B cell (primary cell): ENCODE results near the gene KHDC3L. TPM values are rescaled to one million over a fixed set of nuclear protein-coding genes. Genes with fewer than 3 reads are reported as not detected.

ENCODE experiments used
- ATAC-seq: fragments of 200-7000 bp; cut with Tn5 transposase; one replicate; pipeline ENCODE4 v1.10.0; 2021; ENCODE audit warnings: low read depth, mild to moderate bottlenecking, moderate number of reproducible peaks, moderate library complexity
- CTCF ChIA-PET: fragments of 350-600 bp; sonication (Branson Sonifier 250); formaldehyde crosslinking; loops from one replicate; lab custom pipeline; 2021; ENCODE audit warnings: antibody characterized with exemption, inconsistent platforms; lab: Charles Lee
- POLR2A ChIA-PET: fragments of 350-600 bp; sonication (Branson Sonifier 250); formaldehyde crosslinking; loops from one replicate; lab custom pipeline; 2021; ENCODE audit warnings: antibody characterized with exemption; lab: Charles Lee
- DNase-seq: peaks from one replicate; pipeline ENCODE4 v3.0.0; 2013
- H2AFZ ChIP-seq: 2 replicates; pipeline ENCODE4 v1.6.1; 2012; ENCODE audit warnings: mild to moderate bottlenecking, low read depth, low read length; ENCODE audit not compliant: insufficient read depth, poor library complexity, severe bottlenecking
- H3K27ac ChIP-seq, 2 donors: 1 replicate in 1 of 2; 2 replicates in 1 of 2; pipeline ENCODE4 v1.5.1; 2012 to 2013; ENCODE audit warnings: low read length in 2 of 2, mild to moderate bottlenecking in 2 of 2, moderate library complexity in 1 of 2
- H3K27me3 ChIP-seq, 4 experiments: fragments of 200-600 bp in 1 of 4; sonication (generic) in 1 of 4; replicated peaks in 1 of 4; 1 replicate in 2 of 4; 2 replicates in 2 of 4; pipeline versions ENCODE4 v1.6.1 to v1.7.0; 2013 to 2016; ENCODE audit warnings: low read length in 3 of 4, mild to moderate bottlenecking in 2 of 4, mixed read lengths in 1 of 4, moderate library complexity in 1 of 4; ENCODE audit not compliant: insufficient read depth in 4 of 4, control insufficient read depth in 3 of 4; ENCODE audit errors: control extremely low read depth in 1 of 4
- H3K36me3 ChIP-seq, 2 experiments: replicated peaks in 1 of 2; 1 replicate in 1 of 2; 2 replicates in 1 of 2; pipeline versions ENCODE4 v1.6.1 to v1.7.1; 2013; ENCODE audit warnings: low read length in 1 of 2; ENCODE audit not compliant: insufficient read depth in 2 of 2, control insufficient read depth in 1 of 2; ENCODE audit errors: control extremely low read depth in 1 of 2, extremely low read depth in 1 of 2
- H3K4me1 ChIP-seq, 2 donors: fragments of 200-600 bp in 1 of 2; sonication (generic) in 1 of 2; 1 replicate in 1 of 2; 2 replicates in 1 of 2; pipeline versions ENCODE4 v1.5.1 to v1.6.1; 2013 to 2017; ENCODE audit warnings: low read length in 2 of 2; ENCODE audit not compliant: control insufficient read depth in 2 of 2, insufficient read depth in 2 of 2
- H3K4me2 ChIP-seq: replicated peaks from 2 replicates; pipeline ENCODE3; 2012; ENCODE audit warnings: mild to moderate bottlenecking, low read depth, low read length; ENCODE audit not compliant: poor library complexity, severe bottlenecking
- H3K4me3 ChIP-seq, 5 experiments: fragments of 200-600 bp in 1 of 5; sonication (generic) in 1 of 5; 1 replicate in 3 of 5; 2 replicates in 2 of 5; pipeline versions ENCODE4 v1.5.1 to v1.7.0; 2011 to 2016; ENCODE audit warnings: low read length in 4 of 5, mild to moderate bottlenecking in 4 of 5, low read depth in 2 of 5, control low read depth in 1 of 5, moderate library complexity in 1 of 5; ENCODE audit not compliant: insufficient read depth in 1 of 5; ENCODE audit errors: control extremely low read depth in 1 of 5, extremely low read depth in 1 of 5
- H3K79me2 ChIP-seq: fragments of 200-600 bp; sonication (generic); one replicate; pipeline ENCODE4 v1.6.0; 2016; ENCODE audit warnings: low read length; ENCODE audit not compliant: control insufficient read depth, insufficient read depth
- H3K9ac ChIP-seq: fragments of 200-600 bp; sonication (generic); 2 replicates; pipeline ENCODE4 v1.6.1; 2017; ENCODE audit warnings: mild to moderate bottlenecking, low read length, moderate library complexity
- H3K9me3 ChIP-seq, 3 donors: one replicate each; pipeline versions ENCODE4 v1.6.1 to v1.7.1; 2013; ENCODE audit warnings: low read length in 2 of 3; ENCODE audit not compliant: control insufficient read depth in 2 of 3, insufficient read depth in 1 of 3; ENCODE audit errors: control extremely low read depth in 1 of 3
- H4K20me1 ChIP-seq: 2 replicates; pipeline ENCODE4 v1.6.0; 2012; ENCODE audit warnings: mild to moderate bottlenecking, low read length; ENCODE audit not compliant: insufficient read depth, control insufficient read depth, poor library complexity, severe bottlenecking
- H3K27ac Mint-ChIP-seq: one replicate; pipeline ENCODE4 v1.8.0; 2021; ENCODE audit warnings: mixed read lengths
- H3K27me3 Mint-ChIP-seq: one replicate; pipeline ENCODE4 v1.8.0; 2021; ENCODE audit warnings: mixed read lengths
- H3K4me1 Mint-ChIP-seq: one replicate; pipeline ENCODE4 v1.8.0; 2021; ENCODE audit warnings: mixed read lengths
- H3K4me3 Mint-ChIP-seq: one replicate; pipeline ENCODE4 v1.8.0; 2021; ENCODE audit warnings: mixed read lengths
- H3K9me3 Mint-ChIP-seq: one replicate; pipeline ENCODE4 v1.8.0; 2022; ENCODE audit warnings: mixed read lengths; ENCODE audit not compliant: insufficient read depth
- CTCF ChIP-seq: fragments of 200-600 bp; IDR thresholded peaks from one replicate; pipeline ENCODE4 v1.8.0; 2022; ENCODE audit warnings: antibody characterized with exemption, mild to moderate bottlenecking
- EZH2 ChIP-seq: IDR thresholded peaks from 2 replicates; pipeline ENCODE4 v1.6.1; 2012; ENCODE audit warnings: borderline replicate concordance, low read depth, mild to moderate bottlenecking, moderate library complexity, low read length; ENCODE audit not compliant: insufficient read depth, poor library complexity, severe bottlenecking
- WGBS: methylation state at CpG from one replicate; pipeline ENCODE4 v1.1.5; 2013; ENCODE audit warnings: missing lambda C conversion rate; ENCODE audit not compliant: insufficient coverage; 5-methylcytosine and 5-hydroxymethylcytosine counted together
- intact Hi-C: fragments of 100-400 bp; cut with micrococcal nuclease; formaldehyde crosslinking; loops from one replicate; pipeline ENCODE4 v1.10.0; 2022
- polyA plus RNA-seq: library from polyadenylated mRNA; depleted of rRNA; stranded (reverse); fragments of >200 nt; gene quantifications from 2 replicates; pipeline ENCODE4 v1.2.3, GENCODE V29; 2012
- total RNA-seq, 2 donors: library from RNA; stranded (reverse); fragments of 120-200 nt in 1 of 2; gene quantifications; 1 replicate in 1 of 2; 2 replicates in 1 of 2; pipeline versions ENCODE4 v1.2.3 to v1.2.4, GENCODE V29; 2013 to 2022

KHDC3L gene
- total and polyA plus RNA-seq, 2 donors (not counting 1 experiment from before 2014, with no cell fraction given): not detected

- WGBS: 92% methylated on average over 2 of the region's 3 CpGs
- ATAC-seq (no peak), DNase-seq (no peak)
- POLR2A ChIA-PET: no interaction called here
- Histone ChIP-seq H4K20me1 (no peaks in the 10 kb centered on the region), H3K4me1 (no peaks in the 10 kb centered on the region), H3K4me3 (no peak overlapping the region), H3K79me2 (no peaks in the 10 kb centered on the region), H3K9me3 (no peaks in the 10 kb centered on the region), H3K27ac (no peak overlapping the region), H3K9ac (no peak overlapping the region), H2AFZ (no peak overlapping the region), H3K36me3 (no peaks in the 10 kb centered on the region), H3K27me3 (no peaks in the 10 kb centered on the region), H3K4me2 (no peak overlapping the region)
- Mint-ChIP-seq H3K4me1 (no peaks in the 10 kb centered on the region), H3K9me3 (no peaks in the 10 kb centered on the region), H3K4me3 (no peak overlapping the region), H3K27me3 (peaks cover 3% of the 10 kb centered on the region), H3K27ac (no peak overlapping the region)
- CTCF ChIA-PET: no interaction called here
- intact Hi-C loops: no loop called here
- no peak for TF ChIP-seq CTCF
- TF ChIP-seq EZH2: no peak
Observed at GRCh38 chr6:73339340-73339739, 23.1 kb upstream of the KHDC3L start.

- peaks cover 3% of the 10 kb centered on the region for H3K27me3 Mint-ChIP-seq
- ATAC-seq (no peak), DNase-seq (no peak)
- Histone ChIP-seq H3K36me3 (no peaks in the 10 kb centered on the region), H3K27ac (no peak overlapping the region), H2AFZ (no peak overlapping the region), H4K20me1 (no peaks in the 10 kb centered on the region), H3K79me2 (no peaks in the 10 kb centered on the region), H3K27me3 (no peaks in the 10 kb centered on the region), H3K4me2 (no peak overlapping the region), H3K9me3 (no peaks in the 10 kb centered on the region), H3K9ac (no peak overlapping the region), H3K4me3 (no peak overlapping the region), H3K4me1 (no peaks in the 10 kb centered on the region)
- H3K27ac Mint-ChIP-seq: no peak overlapping the region
- CTCF ChIA-PET: no interaction called here
- no peaks in the 10 kb centered on the region for H3K9me3 Mint-ChIP-seq
- TF ChIP-seq EZH2: no peak
- TF ChIP-seq CTCF: no peak
- intact Hi-C loops: no loop called here
- no peak overlapping the region for H3K4me3 Mint-ChIP-seq
- H3K4me1 Mint-ChIP-seq: no peaks in the 10 kb centered on the region
- 100% methylated on average over 1 of the region's 2 CpGs for WGBS
- POLR2A ChIA-PET: no interaction called here
Observed at GRCh38 chr6:73340048-73340447, 22.4 kb upstream of the KHDC3L start.
